K562 (cell line): ENCODE data around the gene HPS1. TPM values are rescaled to one million over a fixed set of nuclear protein-coding genes. Genes with fewer than 3 reads are reported as not detected.
A peak's percentile ranks its signal among the peaks of the same experiment; 100 is the strongest.

Experiments
- CBX5 ChIP-seq: IDR thresholded peaks from 2 replicates; pipeline ENCODE4 v1.6.1; 2014; ENCODE audit warnings: low read depth, borderline replicate concordance
- NR2C2 ChIP-seq, 2 experiments: fragments of 200-800 bp in 1 of 2; sonication (Bioruptor generic) in 1 of 2; sonication (generic) in 1 of 2; formaldehyde crosslinking in 1 of 2; IDR thresholded peaks; 2 replicates each; pipeline versions ENCODE4 v1.6.1 to v1.8.0; 2016 to 2022; ENCODE audit warnings: mild to moderate bottlenecking in 1 of 2, missing compliant biosample characterization in 1 of 2, missing genetic modification characterization in 1 of 2, missing genetic modification reagents in 1 of 2
- RFX1 ChIP-seq: fragments of 450-650 bp; IDR thresholded peaks from 2 replicates; pipeline ENCODE4 v1.6.1; 2016; ENCODE audit warnings: mild to moderate bottlenecking, moderate library complexity
- ZNF165 ChIP-seq: fragments of 250-450 bp; sonication (Bioruptor Pico); IDR thresholded peaks from 2 replicates; pipeline ENCODE4 v1.4.0; 2020; ENCODE audit warnings: borderline replicate concordance
- polyA plus RNA-seq, 8 experiments: library from polyadenylated mRNA; depleted of rRNA in 4 of 8; stranded (reverse) in 5 of 8; unstranded in 3 of 8; fragments of >200 nt; fragmentation: Nextera tagmentation in 2 of 8; fragmentation: Illumina TruSeq in 1 of 8; extraction: Ambion mirVana in 2 of 8; extraction: Trizol in 1 of 8; gene quantifications; 2 replicates each; pipeline versions ENCODE4 v1.2.1 to v1.2.3, GENCODE V29; 2011 to 2014; ENCODE audit warnings: inconsistent platforms in 1 of 8, missing spikeins in 1 of 8
- total RNA-seq, 7 experiments: library from RNA; depleted of rRNA in 6 of 7; stranded (reverse); fragments of >200 nt in 6 of 7; fragmentation: Illumina TruSeq in 2 of 7; extraction: Trizol in 2 of 7; gene quantifications; 2 replicates each; pipeline versions ENCODE4 v1.2.1 to v1.2.3, GENCODE V29; 2011 to 2021; ENCODE audit warnings: low replicate concordance in 1 of 7
- TF ChIP-seq, protein P1 (sequence below): fragments of 450-650 bp; formaldehyde crosslinking; IDR thresholded peaks from 2 replicates; pipeline ENCODE4 v1.4.0; 2020; ENCODE audit warnings: mild to moderate bottlenecking, moderate library complexity
- TF ChIP-seq, protein P2 (sequence below): fragments of 250-450 bp; sonication (Bioruptor Pico); IDR thresholded peaks from 2 replicates; pipeline ENCODE4 v1.5.0; 2022; ENCODE audit warnings: mild to moderate bottlenecking
- TF ChIP-seq, protein P3 (sequence below): sonication (generic); formaldehyde crosslinking; IDR thresholded peaks from 2 replicates; pipeline ENCODE4 v1.8.0; 2022; ENCODE audit warnings: mild to moderate bottlenecking, missing genetic modification reagents
- TF ChIP-seq, protein P4 (sequence below): sonication (generic); formaldehyde crosslinking; IDR thresholded peaks from 2 replicates; pipeline ENCODE4 v1.5.0; 2020; ENCODE audit warnings: missing genetic modification reagents

The HPS1 gene
- total and polyA plus RNA-seq, 9 of the 15 experiments (the other 6 are each of a cell fraction or from before 2014, with no cell fraction given): 18.1 to 43.6 (median 26.3) TPM

DNA sequence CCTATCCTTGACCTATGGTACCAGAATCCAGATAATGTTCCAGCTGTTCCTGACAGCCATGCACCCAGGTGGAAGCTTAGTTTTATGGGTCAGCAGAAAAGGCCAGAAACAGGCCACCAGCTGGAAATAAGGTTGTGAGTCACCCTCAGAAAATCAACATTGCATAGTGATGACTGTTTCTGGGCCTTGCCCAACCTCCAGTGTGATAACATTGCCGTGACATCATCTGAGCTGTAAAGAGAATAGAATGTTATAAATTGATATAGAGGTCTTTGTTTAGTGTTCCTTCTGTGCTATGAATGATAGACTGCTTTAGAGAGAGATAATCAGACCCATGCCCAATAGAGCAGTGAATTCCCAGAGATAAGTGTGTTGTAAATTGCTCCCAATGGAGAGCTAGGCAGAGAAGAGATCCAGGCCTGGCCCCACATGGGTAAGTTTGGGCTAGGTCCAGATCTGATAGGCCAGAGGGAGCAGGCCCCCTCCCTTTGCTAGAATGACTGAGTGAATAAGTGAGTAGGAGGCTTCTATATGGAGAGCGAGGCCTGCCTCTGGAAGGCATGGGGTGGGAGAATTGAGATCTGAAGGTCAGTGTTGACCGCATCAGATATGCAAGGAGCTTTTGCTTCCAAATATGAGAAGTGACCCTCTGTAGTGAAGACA is 14.2 kb upstream of the HPS1 start (continued):
- TF ChIP-seq, protein P1, sequence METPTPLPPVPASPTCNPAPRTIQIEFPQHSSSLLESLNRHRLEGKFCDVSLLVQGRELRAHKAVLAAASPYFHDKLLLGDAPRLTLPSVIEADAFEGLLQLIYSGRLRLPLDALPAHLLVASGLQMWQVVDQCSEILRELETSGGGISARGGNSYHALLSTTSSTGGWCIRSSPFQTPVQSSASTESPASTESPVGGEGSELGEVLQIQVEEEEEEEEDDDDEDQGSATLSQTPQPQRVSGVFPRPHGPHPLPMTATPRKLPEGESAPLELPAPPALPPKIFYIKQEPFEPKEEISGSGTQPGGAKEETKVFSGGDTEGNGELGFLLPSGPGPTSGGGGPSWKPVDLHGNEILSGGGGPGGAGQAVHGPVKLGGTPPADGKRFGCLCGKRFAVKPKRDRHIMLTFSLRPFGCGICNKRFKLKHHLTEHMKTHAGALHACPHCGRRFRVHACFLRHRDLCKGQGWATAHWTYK (CRISPR knock-in tag): no peak
- no peak for TF ChIP-seq ZNF165
- no peak for TF ChIP-seq NR2C2 (CRISPR knock-in tag; IDR thresholded peaks at IDR 0.05)
- peak; percentile 75 for TF ChIP-seq NR2C2 (tag; IDR thresholded peaks at IDR 0.05)
- TF ChIP-seq, protein P2, sequence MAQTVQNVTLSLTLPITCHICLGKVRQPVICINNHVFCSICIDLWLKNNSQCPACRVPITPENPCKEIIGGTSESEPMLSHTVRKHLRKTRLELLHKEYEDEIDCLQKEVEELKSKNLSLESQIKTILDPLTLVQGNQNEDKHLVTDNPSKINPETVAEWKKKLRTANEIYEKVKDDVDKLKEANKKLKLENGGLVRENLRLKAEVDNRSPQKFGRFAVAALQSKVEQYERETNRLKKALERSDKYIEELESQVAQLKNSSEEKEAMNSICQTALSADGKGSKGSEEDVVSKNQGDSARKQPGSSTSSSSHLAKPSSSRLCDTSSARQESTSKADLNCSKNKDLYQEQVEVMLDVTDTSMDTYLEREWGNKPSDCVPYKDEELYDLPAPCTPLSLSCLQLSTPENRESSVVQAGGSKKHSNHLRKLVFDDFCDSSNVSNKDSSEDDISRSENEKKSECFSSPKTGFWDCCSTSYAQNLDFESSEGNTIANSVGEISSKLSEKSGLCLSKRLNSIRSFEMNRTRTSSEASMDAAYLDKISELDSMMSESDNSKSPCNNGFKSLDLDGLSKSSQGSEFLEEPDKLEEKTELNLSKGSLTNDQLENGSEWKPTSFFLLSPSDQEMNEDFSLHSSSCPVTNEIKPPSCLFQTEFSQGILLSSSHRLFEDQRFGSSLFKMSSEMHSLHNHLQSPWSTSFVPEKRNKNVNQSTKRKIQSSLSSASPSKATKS (CRISPR knock-in tag): no peak
- TF ChIP-seq RFX1: no peak
- TF ChIP-seq, protein P3, sequence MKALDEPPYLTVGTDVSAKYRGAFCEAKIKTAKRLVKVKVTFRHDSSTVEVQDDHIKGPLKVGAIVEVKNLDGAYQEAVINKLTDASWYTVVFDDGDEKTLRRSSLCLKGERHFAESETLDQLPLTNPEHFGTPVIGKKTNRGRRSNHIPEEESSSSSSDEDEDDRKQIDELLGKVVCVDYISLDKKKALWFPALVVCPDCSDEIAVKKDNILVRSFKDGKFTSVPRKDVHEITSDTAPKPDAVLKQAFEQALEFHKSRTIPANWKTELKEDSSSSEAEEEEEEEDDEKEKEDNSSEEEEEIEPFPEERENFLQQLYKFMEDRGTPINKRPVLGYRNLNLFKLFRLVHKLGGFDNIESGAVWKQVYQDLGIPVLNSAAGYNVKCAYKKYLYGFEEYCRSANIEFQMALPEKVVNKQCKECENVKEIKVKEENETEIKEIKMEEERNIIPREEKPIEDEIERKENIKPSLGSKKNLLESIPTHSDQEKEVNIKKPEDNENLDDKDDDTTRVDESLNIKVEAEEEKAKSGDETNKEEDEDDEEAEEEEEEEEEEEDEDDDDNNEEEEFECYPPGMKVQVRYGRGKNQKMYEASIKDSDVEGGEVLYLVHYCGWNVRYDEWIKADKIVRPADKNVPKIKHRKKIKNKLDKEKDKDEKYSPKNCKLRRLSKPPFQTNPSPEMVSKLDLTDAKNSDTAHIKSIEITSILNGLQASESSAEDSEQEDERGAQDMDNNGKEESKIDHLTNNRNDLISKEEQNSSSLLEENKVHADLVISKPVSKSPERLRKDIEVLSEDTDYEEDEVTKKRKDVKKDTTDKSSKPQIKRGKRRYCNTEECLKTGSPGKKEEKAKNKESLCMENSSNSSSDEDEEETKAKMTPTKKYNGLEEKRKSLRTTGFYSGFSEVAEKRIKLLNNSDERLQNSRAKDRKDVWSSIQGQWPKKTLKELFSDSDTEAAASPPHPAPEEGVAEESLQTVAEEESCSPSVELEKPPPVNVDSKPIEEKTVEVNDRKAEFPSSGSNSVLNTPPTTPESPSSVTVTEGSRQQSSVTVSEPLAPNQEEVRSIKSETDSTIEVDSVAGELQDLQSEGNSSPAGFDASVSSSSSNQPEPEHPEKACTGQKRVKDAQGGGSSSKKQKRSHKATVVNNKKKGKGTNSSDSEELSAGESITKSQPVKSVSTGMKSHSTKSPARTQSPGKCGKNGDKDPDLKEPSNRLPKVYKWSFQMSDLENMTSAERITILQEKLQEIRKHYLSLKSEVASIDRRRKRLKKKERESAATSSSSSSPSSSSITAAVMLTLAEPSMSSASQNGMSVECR (CRISPR knock-in tag): peak; percentile 76
- no peak for TF ChIP-seq CBX5
- TF ChIP-seq, protein P4, sequence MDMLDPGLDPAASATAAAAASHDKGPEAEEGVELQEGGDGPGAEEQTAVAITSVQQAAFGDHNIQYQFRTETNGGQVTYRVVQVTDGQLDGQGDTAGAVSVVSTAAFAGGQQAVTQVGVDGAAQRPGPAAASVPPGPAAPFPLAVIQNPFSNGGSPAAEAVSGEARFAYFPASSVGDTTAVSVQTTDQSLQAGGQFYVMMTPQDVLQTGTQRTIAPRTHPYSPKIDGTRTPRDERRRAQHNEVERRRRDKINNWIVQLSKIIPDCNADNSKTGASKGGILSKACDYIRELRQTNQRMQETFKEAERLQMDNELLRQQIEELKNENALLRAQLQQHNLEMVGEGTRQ (CRISPR knock-in tag): no peak
